Islet of Langerhans (tissue), 1 donor: ENCODE results near the gene PMEPA1.

Experiments
- FAIRE-seq: peaks from one replicate; lab custom pipeline; 2011; peaks lifted over from hg19 to GRCh38; lab: Jason Lieb, UNC

Gene PMEPA1

GRCh38 chr20:57676589-57677583 lies 32.9 kb downstream of the PMEPA1 start:
- FAIRE-seq, result no peak

GRCh38 chr20:57675773-57676172 lies 34.0 kb downstream of the PMEPA1 start:
- no peak for FAIRE-seq

- FAIRE-seq, result no peak
Observed at GRCh38 chr20:57672953-57673575, 36.8 kb downstream of the PMEPA1 start.

GRCh38 chr20:57672164-57672563 lies 37.7 kb downstream of the PMEPA1 start:
- no peak for FAIRE-seq

GRCh38 chr20:57671662-57672061 lies 38.2 kb downstream of the PMEPA1 start:
- no peak for FAIRE-seq

DNA sequence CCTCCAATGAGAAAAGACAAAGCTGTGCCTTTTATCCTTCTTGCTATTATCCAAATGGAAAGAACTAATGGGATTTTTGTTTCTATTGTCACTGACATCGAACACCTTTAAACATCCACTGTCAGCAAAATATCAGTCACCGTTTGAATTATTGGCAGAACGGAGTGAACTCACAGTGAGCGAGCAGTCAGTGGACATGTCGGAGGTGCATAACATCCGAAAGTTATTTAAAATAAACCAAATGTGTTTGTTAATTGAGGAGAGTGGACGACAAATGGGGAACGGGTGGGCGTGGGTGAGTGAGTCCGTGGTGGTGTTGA lies 38.8 kb downstream of the PMEPA1 start:
- no peak for FAIRE-seq

DNA sequence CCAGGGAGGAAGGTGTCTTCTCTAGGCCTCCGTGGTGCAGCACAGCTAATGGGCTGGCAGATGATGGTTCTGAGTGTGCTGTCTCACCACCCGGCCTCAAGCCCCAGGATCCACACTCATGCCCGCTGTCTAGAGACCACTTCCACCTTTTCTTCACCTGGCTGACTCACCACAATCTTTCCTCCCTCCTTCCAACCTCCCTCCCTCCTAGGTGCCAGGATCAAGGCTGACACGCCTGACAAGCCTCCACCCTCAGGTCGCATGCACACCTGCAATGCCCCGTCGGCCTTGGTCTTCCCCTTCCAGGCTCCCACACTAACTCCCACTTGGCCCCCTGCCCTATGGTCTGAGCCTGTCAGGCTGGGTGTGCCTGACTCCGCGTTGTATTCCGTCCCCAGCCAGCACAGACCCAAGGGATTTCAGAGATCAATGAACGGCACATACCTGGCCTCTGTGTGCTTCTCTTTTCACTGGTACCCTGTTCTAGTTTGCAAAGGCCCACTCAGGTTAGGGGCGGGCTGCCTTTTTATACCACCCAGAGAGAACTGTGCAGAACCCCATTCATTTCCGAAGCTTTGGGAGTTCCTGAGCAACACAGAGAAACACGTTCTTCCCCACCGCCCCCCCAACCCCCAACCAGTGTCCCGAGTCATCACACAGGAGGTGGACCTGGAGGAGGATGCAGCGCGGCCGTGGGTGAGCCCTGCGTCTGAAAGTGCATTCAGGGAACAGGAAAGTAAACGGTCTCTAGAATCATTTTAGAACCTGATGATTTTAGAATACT lies 39.3 kb downstream of the PMEPA1 start:
- no peak for FAIRE-seq

DNA sequence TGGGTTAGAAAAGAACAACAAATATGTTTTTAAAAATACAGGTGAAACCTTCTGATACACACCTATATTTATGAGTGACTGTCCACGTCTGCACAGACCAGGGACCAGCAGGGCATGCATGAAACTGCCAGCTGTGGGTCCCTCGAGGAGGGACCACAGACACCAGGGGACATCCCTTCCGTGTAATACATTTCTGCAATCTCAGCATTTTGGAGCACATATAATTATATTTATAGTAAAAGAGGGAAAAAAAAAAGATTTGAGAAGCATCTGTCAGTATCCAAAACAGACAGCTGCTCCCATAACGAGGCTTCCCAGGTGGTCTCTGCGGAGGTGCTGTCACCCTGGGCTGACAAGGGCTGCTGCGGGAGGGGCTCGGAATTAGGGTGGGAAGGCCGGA lies 40.2 kb downstream of the PMEPA1 start:
- no peak for FAIRE-seq

DNA sequence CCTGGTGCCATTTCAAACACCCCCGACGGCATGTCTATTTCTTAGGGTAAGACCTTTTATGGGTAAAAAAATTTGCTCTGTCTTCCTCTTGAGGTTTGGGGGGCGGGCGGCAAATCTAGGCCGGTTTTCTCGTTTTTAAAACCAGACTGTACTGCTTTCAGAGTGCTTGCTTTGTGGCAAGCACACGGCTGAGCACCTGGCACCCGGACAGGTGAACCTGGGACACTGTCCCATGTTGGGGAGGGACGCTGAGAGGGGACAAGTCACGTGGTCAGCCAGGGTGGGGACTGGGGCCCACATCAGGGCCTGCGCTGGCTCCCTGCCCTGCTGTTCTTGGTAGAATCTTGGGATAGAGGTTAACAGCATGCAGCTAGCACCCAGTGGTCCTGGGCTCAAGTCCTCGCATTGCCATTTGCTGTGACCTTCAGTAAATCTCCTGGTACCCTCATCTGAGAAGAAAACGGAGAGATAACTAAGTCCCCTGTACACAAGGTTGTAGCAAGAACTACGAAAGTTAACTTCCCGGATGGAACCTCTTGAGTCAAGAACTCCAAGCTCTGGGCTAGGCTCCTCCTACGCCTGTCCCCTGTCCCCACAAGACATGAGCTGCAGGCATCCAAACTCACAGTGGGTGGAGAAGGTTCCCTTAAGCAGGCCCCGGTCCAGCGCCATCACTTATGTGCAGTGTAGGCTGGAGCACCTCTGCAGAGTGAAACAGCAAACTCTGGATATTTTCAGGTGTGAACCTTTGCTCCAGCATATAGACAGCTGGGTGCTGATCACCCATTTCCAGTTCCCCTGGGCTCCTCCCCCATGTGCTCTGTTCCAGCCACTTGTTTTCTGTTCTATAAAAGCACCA lies 41.7 kb downstream of the PMEPA1 start:
- FAIRE-seq, result no peak

DNA sequence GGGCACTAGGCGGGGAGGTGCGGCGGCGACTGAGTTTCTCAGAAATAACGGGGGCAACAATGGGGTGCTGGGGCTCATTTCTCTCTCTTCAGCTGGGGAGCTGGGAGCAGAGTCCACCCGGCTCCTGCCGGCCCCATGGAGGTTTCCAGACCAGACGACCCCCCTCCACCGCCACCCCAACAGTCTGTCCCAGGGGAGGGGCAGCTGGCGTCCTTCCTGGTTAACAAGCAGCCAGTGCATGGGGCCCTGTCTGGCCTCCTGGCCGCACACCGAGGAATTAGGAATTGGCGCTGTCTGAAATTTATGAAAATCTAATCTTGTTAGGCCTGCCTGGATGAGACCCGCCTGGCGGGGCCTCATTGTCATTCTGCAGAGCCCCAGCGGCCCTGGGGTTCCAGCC lies 42.4 kb downstream of the PMEPA1 start:
- no peak for FAIRE-seq

- no peak for FAIRE-seq
Observed at GRCh38 chr20:57666834-57667157, 43.0 kb downstream of the PMEPA1 start.

DNA sequence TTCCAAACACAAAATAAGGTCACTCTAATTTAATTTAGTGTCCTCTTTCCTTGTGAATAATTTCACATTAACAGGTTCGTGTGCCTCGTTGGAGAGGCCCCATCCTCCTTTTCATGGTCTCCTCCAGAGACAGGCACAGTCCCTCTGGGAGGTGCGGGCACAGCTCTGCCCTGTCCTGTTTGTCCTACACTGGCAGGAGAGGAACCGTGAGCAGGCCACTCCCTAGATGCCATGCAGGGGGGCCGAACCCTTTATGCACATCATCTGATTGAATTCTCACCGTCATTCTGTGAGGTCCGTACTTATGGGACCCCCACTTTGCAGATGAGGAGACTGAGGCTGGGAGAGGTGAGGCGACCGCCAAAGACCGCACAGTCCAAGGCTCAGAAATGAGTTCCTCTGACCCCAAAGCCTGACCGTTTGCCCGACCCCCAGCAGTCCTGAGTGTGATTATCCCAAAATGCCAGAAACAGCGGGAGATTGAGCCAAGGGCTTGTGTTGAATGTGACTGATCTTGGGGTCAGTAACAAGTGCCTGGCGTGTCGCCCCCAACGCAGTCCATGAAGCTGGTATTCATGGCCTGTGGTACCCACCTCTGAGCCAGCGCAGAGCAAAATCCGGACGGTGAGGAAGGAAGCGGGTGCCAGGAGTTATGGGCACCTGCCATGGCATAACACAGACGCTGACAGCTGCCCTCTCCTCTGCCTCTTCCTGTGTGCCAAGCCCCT lies 43.5 kb downstream of the PMEPA1 start:
- no peak for FAIRE-seq

DNA sequence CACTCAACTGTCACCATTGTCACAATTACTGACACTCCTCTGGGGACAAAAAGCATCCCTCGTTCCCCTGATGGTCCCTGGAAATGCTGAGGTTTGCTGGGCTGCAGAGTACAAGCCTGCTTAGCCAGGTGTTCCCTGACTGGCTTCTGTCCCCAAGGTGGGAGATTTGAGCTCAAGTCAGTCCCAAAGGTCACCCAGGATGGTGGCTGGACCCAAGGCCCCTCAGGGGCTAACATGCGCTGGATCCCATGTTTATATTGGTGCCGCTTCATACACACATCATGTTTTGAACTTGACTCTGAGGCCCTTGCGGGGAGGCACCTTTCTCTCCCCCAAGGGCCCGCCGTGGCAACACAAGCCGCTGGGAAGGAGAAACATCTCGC lies 44.2 kb downstream of the PMEPA1 start:
- no peak for FAIRE-seq

DNA sequence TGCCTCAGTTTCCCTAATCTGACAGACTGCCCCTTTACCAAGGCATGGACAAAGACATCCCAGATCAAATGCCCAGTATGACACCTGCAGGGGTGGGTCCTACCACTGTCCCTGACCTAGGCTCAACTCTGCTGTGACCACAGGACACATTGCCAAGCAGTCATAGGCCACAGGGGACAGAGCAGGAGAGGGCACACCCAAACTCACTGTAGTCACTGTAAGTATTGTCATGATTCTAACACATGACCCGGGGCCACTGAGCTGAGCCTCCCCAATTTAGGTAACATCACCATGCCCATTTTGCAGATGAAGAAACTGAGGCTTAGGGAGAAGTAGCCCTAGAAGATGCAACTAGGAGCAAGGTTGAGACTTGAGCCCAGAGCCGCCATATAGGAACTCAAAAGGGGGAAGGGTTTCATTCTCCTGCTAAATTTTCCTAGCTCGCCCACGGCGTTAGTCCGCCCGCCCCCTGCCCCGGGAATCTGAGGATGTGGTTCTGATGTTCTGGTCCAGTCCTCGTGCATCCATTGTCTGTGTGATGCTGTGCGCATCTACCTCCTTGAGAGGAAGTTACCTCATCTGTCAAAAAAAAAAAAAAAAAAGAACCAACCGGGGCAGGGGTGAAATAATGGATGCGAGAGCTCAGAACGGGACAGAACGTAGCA lies 44.8 kb downstream of the PMEPA1 start:
- FAIRE-seq, result no peak

- FAIRE-seq, result no peak
Observed at GRCh38 chr20:57664476-57664875, 45.3 kb downstream of the PMEPA1 start.

DNA sequence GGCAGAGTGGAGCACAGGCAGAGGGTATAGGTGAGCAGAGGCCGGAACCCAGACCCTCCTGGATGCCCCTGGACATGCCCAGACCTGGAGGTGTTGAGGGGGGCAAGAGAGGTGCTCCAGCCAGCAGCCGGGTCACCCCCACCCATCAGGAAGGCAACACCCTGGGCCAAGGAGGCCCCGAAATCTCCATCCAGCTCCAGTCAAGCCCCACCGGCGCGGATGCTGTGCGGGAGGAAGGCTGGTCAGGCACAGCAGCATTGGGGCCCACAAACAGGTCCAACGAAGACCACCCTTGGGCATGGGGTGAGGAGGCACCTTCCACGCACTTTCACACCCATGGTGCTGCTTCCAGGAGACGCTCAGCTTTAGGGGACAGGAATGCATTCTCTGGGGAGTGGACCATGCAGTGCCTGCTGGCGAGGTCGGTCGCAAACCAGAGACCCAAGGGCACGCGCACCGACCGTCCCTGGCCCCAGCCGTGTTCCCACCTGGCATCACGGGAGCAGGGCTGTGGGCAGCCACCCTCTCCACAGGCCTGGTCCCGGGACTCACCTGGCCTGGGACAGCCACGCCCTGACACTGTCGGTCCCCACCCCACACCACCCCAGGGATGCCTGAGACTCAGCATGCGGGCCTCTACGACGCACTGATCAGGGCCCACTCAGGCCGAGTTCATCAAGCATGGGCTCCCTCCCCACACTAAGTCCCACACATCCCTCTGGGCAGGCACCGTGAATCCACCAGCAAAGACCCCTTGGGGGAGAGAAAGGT lies 45.9 kb downstream of the PMEPA1 start:
- no peak for FAIRE-seq

DNA sequence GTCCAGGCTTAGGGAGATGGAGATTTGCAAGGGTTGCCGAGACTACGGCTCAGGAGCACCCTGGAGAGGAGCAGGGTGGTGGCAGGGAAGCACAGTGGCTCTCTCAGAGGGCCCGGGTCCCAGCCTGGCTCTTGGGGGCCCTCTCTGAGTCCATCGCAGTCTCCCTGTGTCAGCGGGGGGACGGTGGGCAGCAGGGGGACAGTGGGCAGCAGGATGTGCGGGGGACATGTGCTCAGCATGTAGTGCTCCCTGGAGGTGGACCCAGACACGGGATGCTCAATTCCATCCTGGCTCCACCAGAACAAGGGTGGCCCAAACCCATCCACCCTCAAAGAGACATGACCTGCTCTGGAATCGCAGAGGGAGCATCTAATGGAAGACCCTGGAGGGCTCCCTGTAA lies 46.6 kb downstream of the PMEPA1 start:
- FAIRE-seq, result no peak

GRCh38 chr20:57662456-57663240 lies 47.2 kb downstream of the PMEPA1 start:
- no peak for FAIRE-seq

DNA sequence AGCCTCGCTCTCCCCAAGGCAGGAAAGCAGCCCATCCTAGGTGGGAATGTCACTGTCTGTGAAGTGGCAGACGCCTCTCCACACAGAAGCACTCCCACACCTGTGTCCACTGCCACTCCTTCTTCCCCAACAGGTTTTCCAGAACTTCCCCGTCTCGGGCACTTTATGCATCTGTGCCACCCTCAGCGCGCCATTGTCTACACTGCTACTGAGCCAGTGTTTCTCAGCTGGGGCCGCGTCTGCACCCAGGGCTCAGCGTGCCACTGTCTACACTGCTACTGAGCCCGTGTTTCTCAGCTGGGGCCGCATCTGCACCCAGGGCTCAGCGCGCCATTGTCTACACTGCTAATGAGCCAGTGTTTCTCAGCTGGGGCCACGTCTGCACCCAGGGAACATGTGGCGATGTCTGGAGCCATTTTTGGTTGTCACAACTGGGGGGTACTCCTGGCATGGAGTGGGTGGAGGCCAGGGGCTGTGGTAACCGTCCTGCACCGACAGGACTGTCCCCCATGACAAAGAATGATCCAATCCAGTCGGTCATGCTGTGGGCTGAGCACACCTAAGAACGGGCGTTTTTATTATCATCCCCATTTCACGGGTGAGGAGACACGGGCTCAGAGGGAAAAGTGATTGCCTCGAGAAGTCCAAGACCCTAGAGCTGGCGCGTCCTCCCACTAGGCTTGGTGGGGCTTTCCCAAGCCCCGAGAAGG lies 47.9 kb downstream of the PMEPA1 start:
- FAIRE-seq, result no peak
